Measurements from ENCODE around the gene FBXL13.

DNA sequence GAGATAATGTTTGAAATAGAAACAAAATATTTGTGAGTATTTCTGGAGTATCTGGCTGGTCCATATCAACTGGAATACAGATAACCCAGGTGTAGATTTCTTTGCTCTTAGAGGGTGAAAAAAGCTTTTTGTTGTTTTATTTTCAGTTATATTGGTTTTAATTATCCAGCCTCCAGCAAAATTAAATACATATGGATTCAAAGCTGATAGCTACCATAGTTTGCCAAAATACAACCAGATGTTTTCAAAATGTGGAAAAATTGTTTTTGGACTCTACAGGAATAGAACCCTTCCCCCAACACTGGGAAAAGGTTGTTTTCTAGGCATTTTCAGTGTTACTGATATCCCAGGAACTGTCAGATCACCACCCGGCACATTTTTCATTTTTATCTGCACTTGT is 131.7 kb downstream of the FBXL13 start:
- TF ChIP-seq, protein P1, sequence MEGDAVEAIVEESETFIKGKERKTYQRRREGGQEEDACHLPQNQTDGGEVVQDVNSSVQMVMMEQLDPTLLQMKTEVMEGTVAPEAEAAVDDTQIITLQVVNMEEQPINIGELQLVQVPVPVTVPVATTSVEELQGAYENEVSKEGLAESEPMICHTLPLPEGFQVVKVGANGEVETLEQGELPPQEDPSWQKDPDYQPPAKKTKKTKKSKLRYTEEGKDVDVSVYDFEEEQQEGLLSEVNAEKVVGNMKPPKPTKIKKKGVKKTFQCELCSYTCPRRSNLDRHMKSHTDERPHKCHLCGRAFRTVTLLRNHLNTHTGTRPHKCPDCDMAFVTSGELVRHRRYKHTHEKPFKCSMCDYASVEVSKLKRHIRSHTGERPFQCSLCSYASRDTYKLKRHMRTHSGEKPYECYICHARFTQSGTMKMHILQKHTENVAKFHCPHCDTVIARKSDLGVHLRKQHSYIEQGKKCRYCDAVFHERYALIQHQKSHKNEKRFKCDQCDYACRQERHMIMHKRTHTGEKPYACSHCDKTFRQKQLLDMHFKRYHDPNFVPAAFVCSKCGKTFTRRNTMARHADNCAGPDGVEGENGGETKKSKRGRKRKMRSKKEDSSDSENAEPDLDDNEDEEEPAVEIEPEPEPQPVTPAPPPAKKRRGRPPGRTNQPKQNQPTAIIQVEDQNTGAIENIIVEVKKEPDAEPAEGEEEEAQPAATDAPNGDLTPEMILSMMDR (IDR thresholded peaks at IDR 0.05; ENCODE audit: poor library complexity, severe bottlenecking): no peak
- TF ChIP-seq POLR2AphosphoS5 (IDR thresholded peaks at IDR 0.05) (no peak), MXI1 (conservative IDR thresholded peaks at IDR 0.05; ENCODE audit: poor library complexity, severe bottlenecking) (no peak), RAD21 (conservative IDR thresholded peaks at IDR 0.05) (no peak), EP300 (conservative IDR thresholded peaks at IDR 0.05; ENCODE audit: poor library complexity, severe bottlenecking) (no peak), TAF1 (IDR thresholded peaks at IDR 0.05; ENCODE audit: low read depth) (no peak)

All from neural cell (in vitro differentiated cells).